ENCODE data around the gene ARHGAP28.
"Not testable (repeated sequence)": the region's sequence is repeated elsewhere in the genome, so short reads cannot be mapped to it uniquely, and the experiment has no call there.

ARHGAP28 gene

DNA sequence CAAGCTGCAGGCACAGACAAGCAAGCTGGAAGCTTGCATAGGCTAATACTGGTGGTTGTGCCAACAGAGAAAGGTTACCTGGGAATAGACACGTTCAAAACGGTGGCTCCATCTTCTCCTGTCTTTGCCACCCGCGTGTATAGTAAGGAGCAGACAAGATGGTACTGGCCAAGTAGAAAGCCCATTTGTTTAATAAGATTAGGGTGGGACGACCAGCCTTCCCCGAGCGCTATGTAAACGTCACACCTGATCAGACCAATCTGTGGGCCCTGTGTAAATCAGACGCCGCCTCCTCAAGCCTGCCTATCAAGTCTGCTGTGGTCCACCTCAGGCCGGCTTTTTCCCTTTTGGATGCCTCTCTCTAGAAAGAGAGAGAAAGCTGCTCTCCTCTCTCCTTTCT lies 198.8 kb downstream of the ARHGAP28 start:
- no peak overlapping the region for H3K9ac ChIP-seq (ENCODE audit: low read depth, low read length)
- no peaks in the 10 kb centered on the region for H3K9me3 ChIP-seq (ENCODE audit: control insufficient read depth, insufficient read depth, low read length)
- H3K36me3 ChIP-seq (ENCODE audit: control insufficient read depth, insufficient read depth, low read length) = no peaks in the 10 kb centered on the region
- H3K27ac ChIP-seq (ENCODE audit: low read depth, low read length) = no peak overlapping the region
- no peak overlapping the region for H3K4me3 ChIP-seq (ENCODE audit: low read depth, low read length)
- H3K27me3 ChIP-seq (ENCODE audit: control insufficient read depth, insufficient read depth, low read length) = no peaks in the 10 kb centered on the region
- no peaks in the 10 kb centered on the region for H3K4me1 ChIP-seq (ENCODE audit: control insufficient read depth, insufficient read depth, low read length)

DNA sequence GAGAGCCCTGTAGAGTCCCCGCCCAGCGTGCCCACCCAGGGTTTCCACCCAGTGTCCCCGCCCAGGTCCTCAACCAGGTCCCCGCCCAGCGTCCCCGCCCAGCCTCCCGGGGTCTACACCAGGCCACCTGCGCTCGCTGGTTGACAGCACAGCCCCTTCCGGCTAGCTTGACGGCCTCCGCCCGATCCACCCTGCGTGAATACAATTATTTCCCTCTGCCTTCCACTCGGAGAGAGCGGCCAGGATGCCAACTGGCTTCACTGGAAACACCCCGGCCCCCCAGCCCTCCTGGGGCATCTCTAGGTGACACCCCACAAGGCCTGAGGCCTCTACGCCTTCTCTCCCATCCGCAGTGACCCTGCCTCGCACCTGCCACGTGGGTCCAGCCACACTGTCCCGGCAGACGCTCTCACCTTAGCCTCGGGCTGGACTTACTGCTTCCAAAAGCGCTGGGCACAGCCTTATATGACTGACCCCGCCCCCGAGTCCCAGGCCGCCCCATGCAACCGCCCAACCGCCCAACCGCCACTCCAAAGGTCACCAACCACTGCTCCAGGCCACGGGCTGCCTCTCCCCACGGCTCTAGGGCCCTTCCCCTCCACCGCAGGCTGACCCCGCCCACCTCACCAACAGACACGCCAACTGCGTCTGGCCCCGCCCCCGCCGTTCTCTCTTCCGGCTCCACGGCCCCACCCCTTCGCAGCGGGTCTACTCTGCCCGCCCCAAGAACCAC lies 200.0 kb downstream of the ARHGAP28 start:
- Histone ChIP-seq H3K27me3 (ENCODE audit: control insufficient read depth, insufficient read depth, low read length) (no peaks in the 10 kb centered on the region), H3K4me3 (ENCODE audit: low read depth, low read length) (no peak overlapping the region), H3K27ac (ENCODE audit: low read depth, low read length) (no peak overlapping the region), H3K36me3 (ENCODE audit: control insufficient read depth, insufficient read depth, low read length) (no peaks in the 10 kb centered on the region), H3K4me1 (ENCODE audit: control insufficient read depth, insufficient read depth, low read length) (no peaks in the 10 kb centered on the region), H3K9ac (ENCODE audit: low read depth, low read length) (no peak overlapping the region), H3K9me3 (ENCODE audit: control insufficient read depth, insufficient read depth, low read length) (no peaks in the 10 kb centered on the region)

DNA sequence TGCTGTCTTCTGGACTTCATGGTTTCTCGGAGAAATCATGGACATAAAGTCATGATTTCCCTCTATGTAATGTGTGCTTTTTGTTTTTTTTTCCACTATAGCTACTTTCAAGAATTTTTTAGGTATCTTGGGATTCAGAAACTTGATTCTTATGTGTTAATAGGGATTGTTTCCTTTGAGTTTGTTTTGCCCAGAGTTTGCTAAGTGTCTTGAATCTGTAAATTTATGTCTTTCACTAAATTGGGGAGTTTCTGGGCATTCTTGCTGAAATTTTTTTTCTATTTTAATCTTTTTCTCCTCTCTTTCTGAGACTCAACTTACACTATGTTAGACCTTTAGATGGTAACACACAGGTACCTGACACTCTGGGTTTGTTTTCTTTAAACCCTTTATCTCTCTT lies 205.3 kb downstream of the ARHGAP28 start:
- Histone ChIP-seq H3K27ac (ENCODE audit: low read depth, low read length) (no peak overlapping the region), H3K9ac (ENCODE audit: low read depth, low read length) (no peak overlapping the region), H3K27me3 (ENCODE audit: control insufficient read depth, insufficient read depth, low read length) (no peaks in the 10 kb centered on the region), H3K9me3 (ENCODE audit: control insufficient read depth, insufficient read depth, low read length) (no peaks in the 10 kb centered on the region), H3K4me1 (ENCODE audit: control insufficient read depth, insufficient read depth, low read length) (no peaks in the 10 kb centered on the region), H3K4me3 (ENCODE audit: low read depth, low read length) (no peak overlapping the region), H3K36me3 (ENCODE audit: control insufficient read depth, insufficient read depth, low read length) (no peaks in the 10 kb centered on the region)

DNA sequence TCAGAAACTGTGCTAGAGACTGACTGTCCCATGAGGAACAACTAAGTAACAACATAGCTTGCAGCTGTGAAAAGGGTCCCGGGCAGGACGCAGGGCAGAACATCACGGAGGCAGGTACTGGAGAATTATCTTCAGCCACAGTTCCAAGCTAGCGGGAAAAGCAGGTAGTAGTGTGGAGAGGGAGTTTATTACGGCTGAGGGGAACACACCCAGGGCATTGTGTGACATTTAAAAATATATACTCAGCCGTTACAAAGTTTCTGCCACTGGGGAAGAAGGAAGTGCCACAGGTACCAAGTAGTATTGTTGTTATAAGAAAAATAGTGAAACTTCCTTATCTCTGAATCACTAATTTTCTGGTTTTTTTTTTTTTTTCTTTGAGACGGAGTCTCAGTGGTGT lies 208.5 kb downstream of the ARHGAP28 start:
- Histone ChIP-seq H3K27me3 (ENCODE audit: control insufficient read depth, insufficient read depth, low read length) (no peaks in the 10 kb centered on the region), H3K4me1 (ENCODE audit: control insufficient read depth, insufficient read depth, low read length) (no peaks in the 10 kb centered on the region), H3K9ac (ENCODE audit: low read depth, low read length) (no peak overlapping the region), H3K27ac (ENCODE audit: low read depth, low read length) (no peak overlapping the region), H3K4me3 (ENCODE audit: low read depth, low read length) (no peak overlapping the region), H3K36me3 (ENCODE audit: control insufficient read depth, insufficient read depth, low read length) (peaks cover 17% of the 10 kb centered on the region), H3K9me3 (ENCODE audit: control insufficient read depth, insufficient read depth, low read length) (no peaks in the 10 kb centered on the region)

DNA sequence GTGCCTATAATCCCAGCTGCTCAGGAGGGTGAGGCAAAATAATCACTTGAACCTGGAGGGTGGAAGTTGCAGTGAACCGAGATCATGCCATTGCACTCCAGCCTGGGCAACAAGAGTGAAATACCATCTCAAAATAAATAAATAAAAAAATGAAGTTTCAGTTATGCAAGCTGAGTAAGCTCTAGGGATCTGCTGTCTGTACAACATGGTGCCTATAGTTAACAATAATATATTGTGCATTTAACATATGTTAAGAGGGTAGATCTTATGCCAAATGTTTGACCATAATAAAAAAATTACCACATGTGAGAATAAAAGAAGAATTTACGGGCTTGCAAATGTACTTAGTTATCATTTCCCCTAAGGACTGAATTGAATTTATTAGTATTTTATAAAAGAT lies 208.9 kb downstream of the ARHGAP28 start:
- H3K4me1 ChIP-seq (ENCODE audit: control insufficient read depth, insufficient read depth, low read length); H3K27me3 ChIP-seq (ENCODE audit: control insufficient read depth, insufficient read depth, low read length); H3K27ac ChIP-seq (ENCODE audit: low read depth, low read length); H3K4me3 ChIP-seq (ENCODE audit: low read depth, low read length); H3K9ac ChIP-seq (ENCODE audit: low read depth, low read length); H3K9me3 ChIP-seq (ENCODE audit: control insufficient read depth, insufficient read depth, low read length): not testable (repeated sequence)
- peaks cover 20% of the 10 kb centered on the region for H3K36me3 ChIP-seq (ENCODE audit: control insufficient read depth, insufficient read depth, low read length)

DNA sequence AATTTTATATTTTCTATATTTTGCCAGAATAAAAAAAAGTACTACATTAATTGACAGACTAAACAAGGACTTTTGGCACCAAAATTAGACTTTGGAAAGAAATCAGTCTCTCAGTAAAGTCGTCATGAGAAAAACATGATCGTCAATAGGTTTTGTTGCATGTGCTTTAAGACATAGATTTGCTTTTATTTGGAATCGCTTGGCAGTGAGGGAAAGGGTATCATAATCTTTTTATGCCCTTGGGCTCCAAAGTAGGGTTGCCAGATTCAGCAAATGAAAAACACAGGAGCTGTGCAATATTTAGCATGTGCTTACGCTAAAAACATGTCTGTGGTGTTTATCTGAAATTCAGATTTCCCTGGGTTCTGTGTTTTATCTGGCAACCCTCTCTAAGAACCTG lies 210.5 kb downstream of the ARHGAP28 start:
- Histone ChIP-seq H3K4me3 (ENCODE audit: low read depth, low read length) (no peak overlapping the region), H3K9ac (ENCODE audit: low read depth, low read length) (no peak overlapping the region), H3K36me3 (ENCODE audit: control insufficient read depth, insufficient read depth, low read length) (peaks cover 20% of the 10 kb centered on the region), H3K27ac (ENCODE audit: low read depth, low read length) (no peak overlapping the region), H3K9me3 (ENCODE audit: control insufficient read depth, insufficient read depth, low read length) (no peaks in the 10 kb centered on the region), H3K27me3 (ENCODE audit: control insufficient read depth, insufficient read depth, low read length) (no peaks in the 10 kb centered on the region), H3K4me1 (ENCODE audit: control insufficient read depth, insufficient read depth, low read length) (no peaks in the 10 kb centered on the region)

DNA sequence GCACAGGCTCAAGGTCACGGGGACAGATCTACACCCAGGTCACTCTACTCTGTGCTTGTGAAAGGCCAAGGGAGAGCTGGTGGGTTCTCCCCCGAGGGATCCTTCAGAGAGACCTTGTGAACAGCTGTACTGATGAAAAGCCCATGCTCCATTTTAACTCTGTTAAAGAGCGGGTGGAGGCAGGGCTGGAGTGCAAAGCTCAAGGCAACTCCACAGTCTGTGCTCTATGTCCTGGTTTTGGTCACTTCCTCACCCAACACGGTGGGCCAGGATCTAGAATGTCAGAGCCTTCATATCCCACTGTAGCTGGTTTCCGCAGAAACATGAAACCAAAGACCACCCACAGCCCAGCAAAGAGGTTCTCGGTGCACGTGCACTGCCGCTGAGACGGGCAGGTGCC lies 210.9 kb downstream of the ARHGAP28 start:
- Histone ChIP-seq H3K9me3 (ENCODE audit: control insufficient read depth, insufficient read depth, low read length) (no peaks in the 10 kb centered on the region), H3K36me3 (ENCODE audit: control insufficient read depth, insufficient read depth, low read length) (peaks cover 20% of the 10 kb centered on the region), H3K4me3 (ENCODE audit: low read depth, low read length) (no peak overlapping the region), H3K27ac (ENCODE audit: low read depth, low read length) (no peak overlapping the region), H3K4me1 (ENCODE audit: control insufficient read depth, insufficient read depth, low read length) (no peaks in the 10 kb centered on the region), H3K9ac (ENCODE audit: low read depth, low read length) (no peak overlapping the region), H3K27me3 (ENCODE audit: control insufficient read depth, insufficient read depth, low read length) (no peaks in the 10 kb centered on the region)

DNA sequence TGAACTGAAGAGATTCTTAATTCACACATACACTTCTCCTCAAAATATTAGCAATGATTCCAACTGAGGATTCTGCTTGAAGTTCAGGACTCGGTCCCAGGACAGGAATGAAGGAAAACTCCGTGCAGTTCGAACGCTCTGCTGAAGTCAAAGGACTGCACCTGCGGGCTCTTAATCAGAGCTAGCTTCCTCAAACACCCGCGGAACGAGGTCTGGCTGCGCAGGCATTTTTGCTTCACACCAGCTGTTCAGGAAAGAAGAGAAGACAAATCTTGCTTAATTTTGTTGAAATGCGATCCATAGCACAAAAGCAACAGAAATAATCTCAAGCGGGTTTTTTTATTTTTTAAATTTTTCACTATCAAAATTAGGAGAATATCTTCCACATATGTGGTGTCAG lies 212.5 kb downstream of the ARHGAP28 start:
- Histone ChIP-seq H3K4me3 (ENCODE audit: low read depth, low read length) (no peak overlapping the region), H3K27me3 (ENCODE audit: control insufficient read depth, insufficient read depth, low read length) (no peaks in the 10 kb centered on the region), H3K9me3 (ENCODE audit: control insufficient read depth, insufficient read depth, low read length) (no peaks in the 10 kb centered on the region), H3K36me3 (ENCODE audit: control insufficient read depth, insufficient read depth, low read length) (peaks cover 21% of the 10 kb centered on the region), H3K27ac (ENCODE audit: low read depth, low read length) (no peak overlapping the region), H3K9ac (ENCODE audit: low read depth, low read length) (no peak overlapping the region), H3K4me1 (ENCODE audit: control insufficient read depth, insufficient read depth, low read length) (no peaks in the 10 kb centered on the region)

DNA sequence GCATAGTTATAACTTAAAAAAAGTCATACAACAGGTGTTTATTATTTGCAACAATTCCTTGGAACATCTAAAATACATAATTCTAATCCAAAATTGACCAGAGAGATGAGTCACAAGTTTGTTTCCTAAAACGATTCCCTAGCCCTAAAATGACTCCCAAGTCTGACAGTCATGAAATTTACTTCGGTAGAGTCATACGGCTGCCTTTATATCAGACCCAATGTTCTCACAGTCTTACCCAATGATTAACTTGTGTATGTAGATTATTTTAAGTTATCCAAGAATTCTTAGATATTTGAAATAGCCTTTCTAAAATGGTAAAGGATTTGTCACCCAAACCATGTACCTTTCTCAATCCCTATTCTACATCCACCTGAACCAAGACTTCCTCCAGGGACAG lies 213.2 kb downstream of the ARHGAP28 start:
- Histone ChIP-seq H3K9me3 (ENCODE audit: control insufficient read depth, insufficient read depth, low read length) (no peaks in the 10 kb centered on the region), H3K36me3 (ENCODE audit: control insufficient read depth, insufficient read depth, low read length) (peaks cover 28% of the 10 kb centered on the region), H3K27ac (ENCODE audit: low read depth, low read length) (no peak overlapping the region), H3K27me3 (ENCODE audit: control insufficient read depth, insufficient read depth, low read length) (no peaks in the 10 kb centered on the region), H3K9ac (ENCODE audit: low read depth, low read length) (no peak overlapping the region), H3K4me1 (ENCODE audit: control insufficient read depth, insufficient read depth, low read length) (no peaks in the 10 kb centered on the region), H3K4me3 (ENCODE audit: low read depth, low read length) (no peak overlapping the region)

DNA sequence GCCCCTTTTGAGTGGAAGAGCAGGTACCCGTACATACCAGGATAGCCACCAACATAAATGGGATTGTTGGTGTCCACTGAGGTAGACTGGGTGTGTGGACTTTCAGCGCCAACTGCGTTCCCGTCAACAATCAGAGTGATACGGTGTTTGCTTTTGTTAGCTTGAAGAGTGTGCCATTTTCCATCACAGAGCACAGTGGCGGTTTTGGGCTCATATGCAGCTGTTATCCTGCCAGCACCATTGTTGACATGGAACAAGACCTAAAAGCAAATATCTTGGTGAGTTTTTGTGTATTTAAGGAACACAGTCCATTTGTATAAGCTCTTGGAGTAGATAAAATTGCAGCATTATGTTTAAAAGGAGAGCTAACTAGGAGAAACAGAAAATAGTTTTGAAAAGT lies 213.6 kb downstream of the ARHGAP28 start:
- H3K4me3 ChIP-seq (ENCODE audit: low read depth, low read length) = no peak overlapping the region
- H3K27me3 ChIP-seq (ENCODE audit: control insufficient read depth, insufficient read depth, low read length) = no peaks in the 10 kb centered on the region
- H3K9me3 ChIP-seq (ENCODE audit: control insufficient read depth, insufficient read depth, low read length) = no peaks in the 10 kb centered on the region
- peaks cover 31% of the 10 kb centered on the region for H3K36me3 ChIP-seq (ENCODE audit: control insufficient read depth, insufficient read depth, low read length)
- H3K9ac ChIP-seq (ENCODE audit: low read depth, low read length) = no peak overlapping the region
- no peaks in the 10 kb centered on the region for H3K4me1 ChIP-seq (ENCODE audit: control insufficient read depth, insufficient read depth, low read length)
- H3K27ac ChIP-seq (ENCODE audit: low read depth, low read length) = no peak overlapping the region

DNA sequence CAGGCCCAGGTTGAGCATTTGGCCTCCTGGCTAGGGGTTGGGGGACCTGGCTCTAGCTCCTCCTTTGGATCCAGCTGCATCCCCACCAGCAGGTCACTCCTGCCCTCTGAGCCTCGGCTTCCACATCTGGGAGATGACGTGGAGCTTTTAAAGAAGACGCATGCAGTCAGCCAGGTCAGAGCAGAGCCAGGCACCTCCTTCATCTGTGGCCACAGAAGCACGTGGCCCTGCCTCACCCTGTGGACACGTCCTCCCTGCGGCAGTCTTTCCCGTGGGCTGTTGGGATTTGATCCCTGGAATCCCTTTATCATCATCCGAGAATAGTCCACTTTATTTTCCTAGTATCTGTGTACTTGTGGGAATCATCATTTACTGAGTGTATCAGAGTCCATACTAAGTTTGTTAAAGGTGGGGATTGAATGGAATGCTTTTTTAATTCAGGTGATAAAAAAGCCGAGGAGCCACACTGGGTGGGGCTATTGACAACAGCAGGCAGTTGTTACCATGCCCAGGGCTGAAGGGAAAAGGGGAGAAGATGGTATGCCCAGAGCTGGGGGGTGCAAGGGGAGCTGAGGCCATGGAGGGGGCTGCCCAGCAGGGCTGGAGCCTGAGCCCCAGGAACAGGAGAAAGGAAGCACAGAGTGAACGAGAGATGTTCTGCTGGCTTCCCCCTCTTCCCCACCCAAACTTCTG lies 218.0 kb downstream of the ARHGAP28 start:
- Histone ChIP-seq H3K36me3 (ENCODE audit: control insufficient read depth, insufficient read depth, low read length) (peaks cover 23% of the 10 kb centered on the region), H3K27me3 (ENCODE audit: control insufficient read depth, insufficient read depth, low read length) (no peaks in the 10 kb centered on the region), H3K9ac (ENCODE audit: low read depth, low read length) (no peak overlapping the region), H3K4me3 (ENCODE audit: low read depth, low read length) (no peak overlapping the region), H3K9me3 (ENCODE audit: control insufficient read depth, insufficient read depth, low read length) (no peaks in the 10 kb centered on the region), H3K27ac (ENCODE audit: low read depth, low read length) (no peak overlapping the region), H3K4me1 (ENCODE audit: control insufficient read depth, insufficient read depth, low read length) (no peaks in the 10 kb centered on the region)

All from HUES48 (cell line).